ENCODE results near the gene KCNG3. TPM values are rescaled to one million over a fixed set of nuclear protein-coding genes. Genes with fewer than 3 reads are reported as not detected.
A peak's percentile ranks its signal among the peaks of the same experiment; 100 is the strongest.

Gene KCNG3
- total RNA-seq, 1 donor from 2014 or later = 0.31 TPM

- peak overlapping the region; percentile 77 for H3K4me3 Mint-ChIP-seq (ENCODE audit: low read depth)
- no peak overlapping the region for H3K27ac Mint-ChIP-seq
- no peaks in the 10 kb centered on the region for H3K36me3 Mint-ChIP-seq (ENCODE audit: insufficient read depth)
Observed at GRCh38 chr2:42495234-42495581, 1.4 kb upstream of the KCNG3 start.

GRCh38 chr2:42494355-42495233 lies 812 bp upstream of the KCNG3 start:
- Mint-ChIP-seq H3K36me3 (ENCODE audit: insufficient read depth) (no peaks in the 10 kb centered on the region), H3K27ac (peak overlapping the region; percentile 84)

More at GRCh38 chr2:42495234-42495581, 1.4 kb upstream of the KCNG3 start:
- Mint-ChIP-seq H3K9me3 (ENCODE audit: low read depth) (no peaks in the 10 kb centered on the region), H3K27me3 (peaks cover 47% of the 10 kb centered on the region), H3K4me1 (ENCODE audit: low read depth) (peaks cover 12% of the 10 kb centered on the region)
- DNase-seq (ENCODE audit: low spot score, unreplicated experiment) = no peak
- TF ChIP-seq CTCF (IDR thresholded peaks at IDR 0.05; ENCODE audit: unreplicated experiment) = peak; percentile 4

GRCh38 chr2:42492691-42493467 lies 903 bp downstream of the KCNG3 start:
- peaks cover 56% of the 10 kb centered on the region for H3K27me3 Mint-ChIP-seq
- no peak overlapping the region for H3K27ac Mint-ChIP-seq
- peak overlapping the region; percentile 55 for H3K4me3 Mint-ChIP-seq (ENCODE audit: low read depth)
- TF ChIP-seq CTCF (IDR thresholded peaks at IDR 0.05; ENCODE audit: unreplicated experiment) = no peak
- no peaks in the 10 kb centered on the region for H3K36me3 Mint-ChIP-seq (ENCODE audit: insufficient read depth)
- no peaks in the 10 kb centered on the region for H3K9me3 Mint-ChIP-seq (ENCODE audit: low read depth)
- peaks cover 3% of the 10 kb centered on the region for H3K4me1 Mint-ChIP-seq (ENCODE audit: low read depth)
- peak; percentile 18 for DNase-seq (ENCODE audit: low spot score, unreplicated experiment)

More at GRCh38 chr2:42494355-42495233, 812 bp upstream of the KCNG3 start:
- Mint-ChIP-seq H3K4me1 (ENCODE audit: low read depth) (peaks cover 12% of the 10 kb centered on the region), H3K4me3 (ENCODE audit: low read depth) (peak overlapping the region; percentile 77), H3K9me3 (ENCODE audit: low read depth) (no peaks in the 10 kb centered on the region), H3K27me3 (peaks cover 53% of the 10 kb centered on the region)
- peak; percentile 95 for TF ChIP-seq CTCF (IDR thresholded peaks at IDR 0.05; ENCODE audit: unreplicated experiment)
- peak; percentile 61 for DNase-seq (ENCODE audit: low spot score, unreplicated experiment)

- no peak for TF ChIP-seq CTCF (IDR thresholded peaks at IDR 0.05; ENCODE audit: unreplicated experiment)
- Mint-ChIP-seq H3K36me3 (ENCODE audit: insufficient read depth) (no peaks in the 10 kb centered on the region), H3K9me3 (ENCODE audit: low read depth) (no peaks in the 10 kb centered on the region), H3K27ac (no peak overlapping the region), H3K27me3 (peaks cover 38% of the 10 kb centered on the region), H3K4me1 (ENCODE audit: low read depth) (no peaks in the 10 kb centered on the region), H3K4me3 (ENCODE audit: low read depth) (no peak overlapping the region)
- DNase-seq (ENCODE audit: low spot score, unreplicated experiment) = no peak
Observed at GRCh38 chr2:42488297-42488696, 5.5 kb downstream of the KCNG3 start.

GRCh38 chr2:42486145-42486906 lies 7.5 kb downstream of the KCNG3 start:
- Mint-ChIP-seq H3K27me3 (peaks cover 21% of the 10 kb centered on the region), H3K9me3 (ENCODE audit: low read depth) (no peaks in the 10 kb centered on the region), H3K4me1 (ENCODE audit: low read depth) (no peaks in the 10 kb centered on the region), H3K4me3 (ENCODE audit: low read depth) (no peak overlapping the region), H3K36me3 (ENCODE audit: insufficient read depth) (no peaks in the 10 kb centered on the region), H3K27ac (no peak overlapping the region)
- no peak for DNase-seq (ENCODE audit: low spot score, unreplicated experiment)
- no peak for TF ChIP-seq CTCF (IDR thresholded peaks at IDR 0.05; ENCODE audit: unreplicated experiment)
